Measurements from ENCODE around the gene ADGRE3.

Gene ADGRE3, protein sequence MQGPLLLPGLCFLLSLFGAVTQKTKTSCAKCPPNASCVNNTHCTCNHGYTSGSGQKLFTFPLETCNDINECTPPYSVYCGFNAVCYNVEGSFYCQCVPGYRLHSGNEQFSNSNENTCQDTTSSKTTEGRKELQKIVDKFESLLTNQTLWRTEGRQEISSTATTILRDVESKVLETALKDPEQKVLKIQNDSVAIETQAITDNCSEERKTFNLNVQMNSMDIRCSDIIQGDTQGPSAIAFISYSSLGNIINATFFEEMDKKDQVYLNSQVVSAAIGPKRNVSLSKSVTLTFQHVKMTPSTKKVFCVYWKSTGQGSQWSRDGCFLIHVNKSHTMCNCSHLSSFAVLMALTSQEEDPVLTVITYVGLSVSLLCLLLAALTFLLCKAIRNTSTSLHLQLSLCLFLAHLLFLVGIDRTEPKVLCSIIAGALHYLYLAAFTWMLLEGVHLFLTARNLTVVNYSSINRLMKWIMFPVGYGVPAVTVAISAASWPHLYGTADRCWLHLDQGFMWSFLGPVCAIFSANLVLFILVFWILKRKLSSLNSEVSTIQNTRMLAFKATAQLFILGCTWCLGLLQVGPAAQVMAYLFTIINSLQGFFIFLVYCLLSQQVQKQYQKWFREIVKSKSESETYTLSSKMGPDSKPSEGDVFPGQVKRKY

DNA sequence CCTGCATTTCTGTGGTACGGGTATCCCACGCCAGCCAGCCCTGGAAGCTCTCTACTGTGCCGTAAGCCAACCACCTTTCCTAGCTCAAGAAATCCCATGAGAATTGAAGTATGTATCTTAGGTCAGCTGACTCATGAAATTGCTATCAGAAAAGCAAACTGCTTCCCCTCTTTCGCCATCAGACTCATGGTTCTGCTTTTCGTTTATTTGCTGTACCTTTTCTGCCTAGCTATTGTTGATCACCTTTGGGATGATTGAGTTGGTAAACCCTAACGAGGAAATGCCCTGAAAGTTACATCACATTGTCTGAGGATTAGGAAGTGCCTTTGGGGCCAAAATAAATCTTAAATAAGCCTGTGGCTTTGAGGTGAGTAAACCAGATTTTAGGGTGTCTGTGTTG is at the start of gene ADGRE3:
Gene ADGRE3, minus strand, starts transcription at position 81 of the 400 bp plus-strand sequence. Its CDS starts 74 bp downstream, at position 7.
- H3K4me3 ChIP-seq (ENCODE audit: low read length) = no peak within 1 kb of the TSS
- DNase-seq (ENCODE audit: low read depth) = no peak
- TF ChIP-seq, protein P1, sequence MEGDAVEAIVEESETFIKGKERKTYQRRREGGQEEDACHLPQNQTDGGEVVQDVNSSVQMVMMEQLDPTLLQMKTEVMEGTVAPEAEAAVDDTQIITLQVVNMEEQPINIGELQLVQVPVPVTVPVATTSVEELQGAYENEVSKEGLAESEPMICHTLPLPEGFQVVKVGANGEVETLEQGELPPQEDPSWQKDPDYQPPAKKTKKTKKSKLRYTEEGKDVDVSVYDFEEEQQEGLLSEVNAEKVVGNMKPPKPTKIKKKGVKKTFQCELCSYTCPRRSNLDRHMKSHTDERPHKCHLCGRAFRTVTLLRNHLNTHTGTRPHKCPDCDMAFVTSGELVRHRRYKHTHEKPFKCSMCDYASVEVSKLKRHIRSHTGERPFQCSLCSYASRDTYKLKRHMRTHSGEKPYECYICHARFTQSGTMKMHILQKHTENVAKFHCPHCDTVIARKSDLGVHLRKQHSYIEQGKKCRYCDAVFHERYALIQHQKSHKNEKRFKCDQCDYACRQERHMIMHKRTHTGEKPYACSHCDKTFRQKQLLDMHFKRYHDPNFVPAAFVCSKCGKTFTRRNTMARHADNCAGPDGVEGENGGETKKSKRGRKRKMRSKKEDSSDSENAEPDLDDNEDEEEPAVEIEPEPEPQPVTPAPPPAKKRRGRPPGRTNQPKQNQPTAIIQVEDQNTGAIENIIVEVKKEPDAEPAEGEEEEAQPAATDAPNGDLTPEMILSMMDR (IDR thresholded peaks at IDR 0.05; ENCODE audit: insufficient read depth, low read depth, low read length, missing control alignments) = no peak

GRCh38 chr19:14722127-14722526 is 47.5 kb upstream of the ADGRE3 start:
- TF ChIP-seq, protein P1 (IDR thresholded peaks at IDR 0.05; ENCODE audit: insufficient read depth, low read depth, low read length, missing control alignments) = no peak
- no peak for DNase-seq (ENCODE audit: low read depth)
- no peak overlapping the region for H3K4me3 ChIP-seq (ENCODE audit: low read length)

DNA sequence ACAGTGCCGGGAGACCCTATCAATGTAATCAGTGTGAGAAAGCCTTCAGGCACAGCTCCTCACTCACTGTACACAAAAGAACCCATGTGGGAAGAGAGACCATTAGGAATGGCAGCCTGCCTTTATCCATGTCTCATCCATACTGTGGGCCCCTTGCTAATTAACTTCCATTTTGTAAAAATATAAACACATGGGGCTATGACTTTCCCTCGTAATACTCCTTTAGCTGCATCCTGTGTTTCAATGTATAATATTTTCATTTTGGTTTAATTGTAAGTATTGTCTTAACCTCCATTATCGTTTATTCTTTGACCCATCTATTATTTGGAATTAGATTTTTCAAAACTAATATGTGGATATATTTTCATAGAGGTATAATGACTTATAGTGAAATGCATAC is 44.5 kb upstream of the ADGRE3 start:
- no peak overlapping the region for H3K4me3 ChIP-seq (ENCODE audit: low read length)
- TF ChIP-seq, protein P1 (IDR thresholded peaks at IDR 0.05; ENCODE audit: insufficient read depth, low read depth, low read length, missing control alignments) = no peak
- no peak for DNase-seq (ENCODE audit: low read depth)

GRCh38 chr19:14718522-14719116 is 44.0 kb upstream of the ADGRE3 start:
- TF ChIP-seq, protein P1 (IDR thresholded peaks at IDR 0.05; ENCODE audit: insufficient read depth, low read depth, low read length, missing control alignments) = no peak
- H3K4me3 ChIP-seq (ENCODE audit: low read length) = no peak overlapping the region
- no peak for DNase-seq (ENCODE audit: low read depth)

DNA sequence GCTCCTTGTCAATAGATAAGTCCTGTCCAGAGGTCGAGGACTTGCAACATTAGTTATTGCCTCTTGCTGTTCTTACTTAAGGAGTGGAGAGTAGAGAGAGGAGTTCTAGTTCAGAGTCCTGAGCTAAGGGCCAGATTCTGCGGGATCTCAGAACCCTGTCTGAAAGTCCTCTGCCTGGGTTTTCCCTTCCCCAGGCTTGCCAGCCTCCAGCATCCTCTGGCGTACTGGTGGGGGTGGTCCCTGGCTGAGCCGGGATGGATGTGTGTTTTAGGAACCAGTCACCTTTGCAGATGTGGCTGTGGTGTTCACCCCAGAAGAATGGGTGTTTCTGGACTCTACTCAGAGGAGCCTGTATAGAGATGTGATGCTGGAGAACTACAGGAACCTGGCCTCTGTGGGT is 41.2 kb upstream of the ADGRE3 start:
- H3K4me3 ChIP-seq (ENCODE audit: low read length) = no peak overlapping the region
- TF ChIP-seq, protein P1 (IDR thresholded peaks at IDR 0.05; ENCODE audit: insufficient read depth, low read depth, low read length, missing control alignments) = no peak
- no peak for DNase-seq (ENCODE audit: low read depth)

DNA sequence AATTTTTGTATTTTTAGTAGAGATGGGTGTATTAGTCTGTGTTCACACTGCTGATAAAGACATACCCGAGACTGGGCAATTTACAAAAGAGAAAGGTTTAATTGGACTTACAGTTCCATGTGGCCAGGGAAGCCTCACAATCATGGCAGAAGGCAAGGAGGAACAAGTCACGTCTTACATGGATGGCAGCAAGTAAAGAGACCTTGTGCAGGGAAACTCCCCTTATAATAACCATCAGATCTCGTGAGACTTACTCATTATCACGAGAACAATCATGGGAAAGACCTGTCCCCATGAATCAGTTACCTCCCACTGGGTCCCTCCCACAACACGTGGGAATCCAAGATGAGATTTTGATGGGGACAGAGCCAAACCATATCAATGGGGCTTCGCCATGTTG is 29.8 kb upstream of the ADGRE3 start:
- H3K4me3 ChIP-seq (ENCODE audit: low read length) = no peak overlapping the region
- TF ChIP-seq, protein P1 (IDR thresholded peaks at IDR 0.05; ENCODE audit: insufficient read depth, low read depth, low read length, missing control alignments) = no peak
- no peak for DNase-seq (ENCODE audit: low read depth)

Measured in epithelial cell of esophagus (primary cell).